ENCODE results near the gene BMPR1B.

GRCh38 chr4:94933799-94934198, 176.0 kb downstream of the BMPR1B start:
- TF ChIP-seq CTCF (conservative IDR thresholded peaks at IDR 0.05; ENCODE audit: low read depth, low read length) (no peak), EZH2 (IDR thresholded peaks at IDR 0.05; ENCODE audit: low read length, unreplicated experiment) (no peak), EZH2phosphoT487 (IDR thresholded peaks at IDR 0.05; ENCODE audit: borderline replicate concordance, low read length) (no peak)

All from PC-3 (cell line).